Stimulated activated CD8-positive, alpha-beta memory T cell treated with anti-CD3 and anti-CD28 coated beads, Interleukin-7, amount 100 ng/mL, for 1 hour (primary cell): ENCODE data around the gene TPX2.
"Not testable (repeated sequence)": the region's sequence is repeated elsewhere in the genome, so short reads cannot be mapped to it uniquely, and the experiment has no call there.

ENCODE experiments used
- DNase-seq, 2 donors: peaks; one replicate each; pipeline ENCODE4 v3.0.0-alpha.2; 2020; ENCODE audit warnings: low read depth in 2 of 2

Gene TPX2

DNA sequence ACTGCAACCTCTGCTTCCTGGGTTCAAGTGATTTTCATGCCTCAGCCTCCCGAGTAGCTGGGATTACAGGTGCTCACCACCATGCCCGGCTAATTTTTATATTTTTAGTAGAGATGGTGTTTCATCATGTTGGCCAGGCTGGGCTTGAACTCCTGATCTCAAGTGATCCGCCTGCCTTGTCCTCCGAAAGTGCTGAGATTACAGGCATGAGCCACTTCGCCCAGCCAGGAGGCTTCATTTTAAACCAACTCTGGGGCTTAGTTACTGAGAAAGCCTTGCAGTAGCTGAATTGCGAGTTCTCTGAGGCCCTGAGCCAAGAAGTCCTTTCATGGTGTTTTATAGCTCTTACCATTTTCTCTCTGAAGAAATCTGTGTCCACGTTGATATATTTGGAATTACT lies 75.1 kb downstream of the TPX2 start:
- DNase-seq = not testable (repeated sequence)

- no peak for DNase-seq
Measured at GRCh38 chr20:31815408-31816188, 76.5 kb downstream of the TPX2 start.

GRCh38 chr20:31816221-31816620 lies 77.1 kb downstream of the TPX2 start:
- DNase-seq = no peak

- no peak for DNase-seq
Measured at GRCh38 chr20:31817461-31817860, 78.4 kb downstream of the TPX2 start.

DNA sequence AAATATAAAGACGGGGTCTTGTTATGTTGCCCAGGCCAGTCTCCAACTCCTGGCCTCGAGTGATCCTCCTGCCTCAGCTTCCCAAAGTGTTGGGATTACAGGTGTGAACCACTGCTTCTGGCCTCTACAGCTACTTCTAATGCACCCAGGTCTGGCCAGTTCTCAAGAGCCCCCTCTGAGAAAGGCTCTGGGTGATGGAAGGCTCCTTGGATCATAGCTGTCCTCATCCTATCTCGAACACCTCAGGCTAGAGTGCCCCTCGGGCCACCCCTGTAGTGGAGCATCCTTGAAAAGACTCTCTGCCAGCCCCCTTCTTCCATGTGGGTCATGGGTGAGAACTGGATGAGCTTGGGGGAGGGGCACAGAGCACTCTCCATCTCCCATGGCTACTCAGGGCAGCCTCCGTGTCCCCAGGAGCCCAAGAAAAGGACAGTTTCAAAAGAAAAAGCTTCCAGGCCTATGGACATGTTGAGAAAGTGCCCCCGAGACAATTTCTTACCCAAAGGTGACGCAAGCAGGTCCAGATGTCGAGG lies 79.4 kb downstream of the TPX2 start:
- no peak for DNase-seq

- DNase-seq = no peak
Measured at GRCh38 chr20:31819083-31819784, 80.1 kb downstream of the TPX2 start, which contains the start of gene MYLK2. MYLK2 (plus strand) TSS chr20:31819356; CDS start chr20:31819581, 225 bp downstream.

DNA sequence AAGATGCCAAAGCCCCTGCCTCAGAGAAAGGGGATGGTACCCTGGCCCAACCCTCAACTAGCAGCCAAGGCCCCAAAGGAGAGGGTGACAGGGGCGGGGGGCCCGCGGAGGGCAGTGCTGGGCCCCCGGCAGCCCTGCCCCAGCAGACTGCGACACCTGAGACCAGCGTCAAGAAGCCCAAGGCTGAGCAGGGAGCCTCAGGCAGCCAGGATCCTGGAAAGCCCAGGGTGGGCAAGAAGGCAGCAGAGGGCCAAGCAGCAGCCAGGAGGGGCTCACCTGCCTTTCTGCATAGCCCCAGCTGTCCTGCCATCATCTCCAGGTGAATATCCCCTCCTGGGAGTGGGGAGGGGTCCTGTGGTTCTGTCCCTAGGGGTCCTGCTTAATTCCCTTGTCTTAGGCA lies 81.1 kb downstream of the TPX2 start:
- DNase-seq = no peak

GRCh38 chr20:31821427-31821826 lies 82.3 kb downstream of the TPX2 start:
- DNase-seq = no peak

DNA sequence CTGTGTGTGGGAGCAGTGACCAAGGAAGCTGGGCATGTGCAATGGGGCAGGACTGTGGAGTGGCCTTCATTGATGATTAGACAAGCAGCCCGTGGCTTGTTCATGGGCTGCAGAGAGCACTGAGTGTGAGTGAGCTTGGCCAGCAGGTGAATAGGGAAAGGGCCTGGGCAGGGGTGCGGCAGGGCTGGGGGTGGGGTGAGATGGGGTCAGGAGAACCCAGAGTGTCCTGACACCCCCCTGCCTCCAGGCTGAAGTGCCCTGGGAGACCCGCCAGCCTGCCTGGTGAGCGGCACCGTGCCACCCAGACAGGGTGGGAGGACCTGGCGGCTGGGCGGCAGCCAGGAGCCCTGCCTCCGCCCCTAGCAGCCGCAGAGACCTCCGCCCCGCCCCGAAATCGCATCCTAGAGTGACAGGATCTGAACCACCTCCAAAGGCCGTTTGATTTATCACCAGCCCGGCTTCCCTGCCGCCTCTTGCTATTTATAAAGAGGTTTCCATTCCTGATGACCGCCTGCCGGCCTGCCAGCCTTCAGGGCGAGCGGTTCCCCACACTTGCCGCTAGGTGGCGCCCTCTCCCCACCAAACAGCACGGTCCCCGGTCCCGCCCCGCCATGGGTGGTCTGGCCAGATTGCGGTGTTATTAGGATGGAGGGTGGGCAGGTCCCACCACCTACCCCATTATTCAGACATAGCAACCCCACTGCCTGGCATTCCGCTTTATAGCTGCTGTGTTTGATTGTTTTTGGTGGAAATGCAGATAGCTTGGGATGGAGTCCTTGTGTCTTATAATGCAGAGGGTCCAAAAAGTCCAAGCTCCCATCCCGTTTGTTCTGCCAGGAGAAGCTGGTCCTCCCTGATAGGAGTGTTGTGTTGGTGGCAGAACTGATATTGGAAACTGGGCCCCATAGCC lies 83.6 kb downstream of the TPX2 start:
- DNase-seq = peak; percentile 59 to 68

DNA sequence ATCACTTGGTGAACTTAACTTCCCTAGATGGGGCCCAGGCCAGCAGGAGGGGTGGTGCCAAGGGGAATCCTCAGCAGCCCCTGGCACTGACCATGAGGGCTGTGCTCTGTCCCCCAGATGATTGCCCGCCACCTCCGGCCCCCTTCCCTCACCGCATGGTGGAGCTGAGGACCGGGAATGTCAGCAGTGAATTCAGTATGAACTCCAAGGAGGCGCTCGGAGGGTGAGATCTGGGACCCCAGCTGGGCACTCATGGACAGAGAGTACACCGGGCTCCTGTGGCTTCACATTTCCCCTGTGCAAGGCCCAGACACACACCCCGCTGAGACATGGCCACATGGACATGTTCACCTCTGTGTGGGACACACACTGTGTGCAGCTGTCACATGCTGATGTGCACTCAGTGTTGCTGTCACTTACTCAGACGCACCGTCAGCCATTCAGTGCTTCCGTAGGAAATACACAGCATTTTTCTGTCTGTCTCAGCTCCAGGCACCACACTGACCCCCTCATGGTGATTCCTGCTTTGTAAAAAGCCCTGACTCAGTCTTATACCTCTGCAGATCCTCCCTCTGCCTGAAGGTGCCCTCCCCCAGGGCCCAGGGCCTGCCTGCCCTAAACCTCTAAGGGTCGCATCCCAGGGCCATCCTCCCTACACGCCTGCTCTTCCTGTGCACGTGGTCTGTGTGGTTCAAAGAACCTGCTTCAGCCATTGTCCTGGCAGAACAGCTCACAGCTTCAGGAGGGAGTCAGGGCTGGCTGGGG lies 84.5 kb downstream of the TPX2 start:
- DNase-seq = no peak

GRCh38 chr20:31824125-31824485 lies 85.0 kb downstream of the TPX2 start:
- no peak for DNase-seq

- no peak for DNase-seq
Measured at GRCh38 chr20:31824554-31825313, 85.6 kb downstream of the TPX2 start.

DNA sequence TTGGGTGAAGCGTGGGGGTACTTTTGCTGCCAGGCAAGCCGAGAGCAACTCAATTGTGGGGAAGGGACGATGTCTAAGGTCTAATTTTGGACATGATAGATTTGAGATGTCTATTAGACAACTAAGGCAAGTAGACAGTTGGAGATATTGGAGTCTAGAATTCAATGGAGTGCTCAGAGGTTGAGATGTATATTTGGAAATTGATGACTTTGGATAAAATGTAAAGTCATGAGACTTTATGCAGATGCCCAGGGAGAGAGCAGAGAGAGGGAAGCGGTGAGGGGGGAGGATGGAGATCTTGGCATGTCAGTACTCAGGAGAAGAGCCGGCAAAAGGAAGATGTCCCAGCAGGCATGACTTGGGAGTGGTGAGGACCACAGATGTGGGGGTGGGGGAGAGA lies 87.0 kb downstream of the TPX2 start:
- DNase-seq = no peak

DNA sequence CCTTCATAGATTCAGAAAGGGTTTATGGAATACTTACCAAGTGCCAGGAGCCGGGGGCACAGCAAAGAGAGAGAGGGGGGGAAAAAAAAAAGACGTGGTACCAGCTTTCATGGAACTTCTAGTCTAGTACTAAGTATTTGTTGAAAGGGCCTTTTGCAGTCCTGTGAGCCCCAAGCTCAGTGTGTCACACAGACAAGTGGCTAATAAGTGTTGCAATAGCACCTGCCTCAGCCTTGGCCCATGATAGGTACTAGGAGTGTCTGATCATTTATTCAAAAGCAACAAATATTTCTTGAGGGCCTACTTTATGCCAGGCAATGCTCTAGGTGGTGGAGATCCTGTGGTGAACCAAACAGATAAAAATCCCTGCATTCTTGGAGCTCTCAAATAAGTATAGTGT lies 88.0 kb downstream of the TPX2 start:
- no peak for DNase-seq

GRCh38 chr20:31828016-31828415 lies 88.9 kb downstream of the TPX2 start:
- not testable (repeated sequence) for DNase-seq

DNA sequence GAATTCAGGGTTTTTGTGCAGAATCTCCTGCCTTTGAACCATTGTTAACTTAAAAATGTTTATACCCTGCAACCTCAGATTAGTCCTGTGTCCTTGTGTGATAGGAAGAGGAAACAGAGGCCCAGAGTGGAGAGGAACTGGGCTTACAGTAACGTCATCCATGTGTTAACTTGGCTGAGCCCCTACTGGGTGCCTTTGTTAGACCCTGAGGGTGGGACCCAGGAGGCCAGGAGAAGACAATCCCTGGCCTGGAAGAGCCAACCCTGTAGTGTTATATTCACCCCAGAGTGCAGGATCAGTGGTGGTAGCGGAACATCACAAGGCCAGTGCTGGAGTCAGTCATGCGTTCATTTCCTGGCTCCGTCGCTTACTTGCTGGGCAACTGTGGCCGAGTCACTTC lies 90.6 kb downstream of the TPX2 start:
- no peak for DNase-seq

GRCh38 chr20:31830406-31830981 lies 91.4 kb downstream of the TPX2 start:
- DNase-seq = no peak

DNA sequence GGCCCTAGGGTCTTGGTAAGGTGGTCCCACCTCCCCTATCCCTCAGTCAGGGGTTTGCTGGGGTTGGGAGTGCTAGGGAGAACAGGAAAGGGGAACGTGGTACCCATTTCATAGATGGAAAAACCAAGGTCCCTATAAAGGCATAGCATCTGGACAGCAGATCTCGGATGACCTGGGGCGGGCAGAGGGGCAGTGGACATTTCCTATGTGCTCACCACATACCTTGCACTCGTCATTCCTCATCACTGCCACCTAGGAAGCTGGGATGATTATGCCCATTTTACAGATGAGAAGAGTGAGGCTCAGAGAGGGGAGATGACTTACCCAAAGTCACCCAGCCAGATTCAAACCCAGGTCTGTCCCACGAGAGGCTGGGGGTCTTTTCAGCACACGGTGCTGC lies 92.1 kb downstream of the TPX2 start:
- no peak for DNase-seq

- no peak for DNase-seq
Measured at GRCh38 chr20:31831771-31832306, 92.7 kb downstream of the TPX2 start.
